ENCODE data around the gene DVL2.

- TF ChIP-seq CTCF (IDR thresholded peaks at IDR 0.05; ENCODE audit: insufficient read depth, low read depth, low read length): no peak
- TF ChIP-seq EZH2 (IDR thresholded peaks at IDR 0.05; ENCODE audit: insufficient read depth, low read length): no peak
These were observed 17.4 kb upstream of the DVL2 start, which contains the start of gene CTDNEP1 for GRCh38 chr17:7251661-7252175.

Measured in astrocyte (in vitro differentiated cells and primary cell).